ENCODE results near the gene CABP2. TPM values are rescaled to one million over a fixed set of nuclear protein-coding genes. Genes with fewer than 3 reads are reported as not detected.

Gene CABP2
- total and polyA plus RNA-seq, 10 of the 15 experiments (the other 5 are each of a cell fraction or from before 2014, with no cell fraction given) = not detected

GRCh38 chr11:67544616-67545242 lies 21.5 kb upstream of the CABP2 start (continued):
- TF ChIP-seq ZNF274 (IDR thresholded peaks at IDR 0.05; ENCODE audit: insufficient read depth, insufficient read length) (no peak), MLLT1 (IDR thresholded peaks at IDR 0.05) (no peak), ZNF217 (IDR thresholded peaks at IDR 0.05) (no peak), CEBPZ (IDR thresholded peaks at IDR 0.05; ENCODE audit: low read depth, low read length) (no peak), ZNF384 (IDR thresholded peaks at IDR 0.05; ENCODE audit: borderline replicate concordance, low read depth, low read length) (no peak), ZBTB33 (IDR thresholded peaks at IDR 0.05) (no peak), SPI1 (IDR thresholded peaks at IDR 0.05; ENCODE audit: borderline replicate concordance, insufficient read depth, low read depth, low read length) (no peak), MAX (IDR thresholded peaks at IDR 0.05; ENCODE audit: low read depth, low read length) (no peak)
